ENCODE data around the gene PDIA6.
"Not testable (repeated sequence)": the region's sequence is repeated elsewhere in the genome, so short reads cannot be mapped to it uniquely, and the experiment has no call there.

The PDIA6 gene

GRCh38 chr2:10780821-10781220, 31.8 kb downstream of the PDIA6 start:
- not testable (repeated sequence) for DNase-seq (ENCODE audit: low spot score)

DNA sequence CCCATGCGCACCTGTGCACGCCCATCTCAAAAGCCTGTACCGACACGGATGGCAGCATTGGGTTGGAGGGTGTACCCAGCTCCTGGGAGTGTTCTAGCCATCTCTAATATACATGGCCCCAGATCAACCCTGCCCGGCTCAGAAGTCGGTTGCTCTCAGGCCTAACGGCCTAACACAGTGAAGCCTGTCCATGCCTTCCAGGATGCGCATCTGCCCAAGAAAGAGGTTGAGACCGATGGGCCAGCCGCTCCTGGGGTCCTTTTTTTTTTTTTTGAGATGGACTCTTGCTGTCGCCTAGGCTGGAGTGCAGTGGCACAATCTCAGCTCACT, 32.1 kb downstream of the PDIA6 start:
- DNase-seq (ENCODE audit: low spot score) = no peak

DNA sequence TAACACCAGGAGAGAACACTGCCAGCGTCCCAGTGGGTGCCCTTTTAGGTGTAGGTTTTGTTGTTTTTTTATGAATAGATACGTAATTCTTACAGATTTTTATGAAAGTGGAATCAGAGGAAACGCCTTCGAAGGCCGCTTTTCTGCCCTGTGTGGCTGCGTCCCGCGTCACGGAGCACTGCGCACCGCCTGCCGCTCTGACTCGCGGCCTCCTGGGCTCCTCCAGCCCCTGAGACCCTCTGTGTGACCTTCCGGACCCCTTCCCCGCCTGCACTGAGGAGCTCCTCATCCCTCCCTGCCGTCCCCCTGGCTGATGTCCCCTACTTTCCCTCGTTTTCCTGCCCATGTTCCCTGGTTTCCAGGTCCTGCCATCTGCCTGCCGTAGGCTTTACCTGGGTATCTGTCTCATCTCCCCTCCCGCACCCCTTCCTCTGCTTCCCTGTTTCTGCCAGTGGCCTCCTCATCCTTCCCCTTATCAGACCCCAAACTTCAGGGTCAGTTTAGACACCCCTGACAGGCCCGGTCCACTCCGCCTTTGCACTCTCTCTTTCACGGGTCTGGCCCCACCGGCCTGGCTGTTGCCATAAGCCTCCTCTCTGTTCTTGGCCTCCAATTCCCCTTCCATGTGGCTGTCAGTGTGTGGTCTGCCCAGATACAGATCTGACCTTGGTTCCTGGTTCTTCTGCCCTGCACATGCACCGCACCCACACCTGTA, 32.7 kb downstream of the PDIA6 start:
- DNase-seq (ENCODE audit: low spot score) = no peak

DNA sequence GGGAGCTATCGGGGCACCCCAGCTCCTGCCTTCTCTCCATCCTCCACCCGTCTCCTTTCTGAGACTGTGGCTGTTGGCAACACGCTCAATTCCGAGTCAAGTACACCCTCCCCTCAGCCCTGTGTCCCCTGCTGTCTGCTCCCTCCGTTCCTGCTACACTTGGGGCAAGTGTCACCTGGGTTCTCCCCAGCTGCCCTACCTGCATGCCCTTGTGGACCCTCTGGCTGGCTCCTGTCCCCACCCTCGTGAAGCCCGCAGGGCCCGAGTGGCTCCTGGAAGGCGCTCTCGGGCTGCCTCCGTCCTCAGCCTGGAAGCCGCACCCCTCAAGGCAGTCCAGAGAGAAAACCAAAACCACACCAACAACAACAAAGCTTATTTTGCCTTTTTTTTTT, 33.9 kb downstream of the PDIA6 start:
- no peak for DNase-seq (ENCODE audit: low spot score)

DNA sequence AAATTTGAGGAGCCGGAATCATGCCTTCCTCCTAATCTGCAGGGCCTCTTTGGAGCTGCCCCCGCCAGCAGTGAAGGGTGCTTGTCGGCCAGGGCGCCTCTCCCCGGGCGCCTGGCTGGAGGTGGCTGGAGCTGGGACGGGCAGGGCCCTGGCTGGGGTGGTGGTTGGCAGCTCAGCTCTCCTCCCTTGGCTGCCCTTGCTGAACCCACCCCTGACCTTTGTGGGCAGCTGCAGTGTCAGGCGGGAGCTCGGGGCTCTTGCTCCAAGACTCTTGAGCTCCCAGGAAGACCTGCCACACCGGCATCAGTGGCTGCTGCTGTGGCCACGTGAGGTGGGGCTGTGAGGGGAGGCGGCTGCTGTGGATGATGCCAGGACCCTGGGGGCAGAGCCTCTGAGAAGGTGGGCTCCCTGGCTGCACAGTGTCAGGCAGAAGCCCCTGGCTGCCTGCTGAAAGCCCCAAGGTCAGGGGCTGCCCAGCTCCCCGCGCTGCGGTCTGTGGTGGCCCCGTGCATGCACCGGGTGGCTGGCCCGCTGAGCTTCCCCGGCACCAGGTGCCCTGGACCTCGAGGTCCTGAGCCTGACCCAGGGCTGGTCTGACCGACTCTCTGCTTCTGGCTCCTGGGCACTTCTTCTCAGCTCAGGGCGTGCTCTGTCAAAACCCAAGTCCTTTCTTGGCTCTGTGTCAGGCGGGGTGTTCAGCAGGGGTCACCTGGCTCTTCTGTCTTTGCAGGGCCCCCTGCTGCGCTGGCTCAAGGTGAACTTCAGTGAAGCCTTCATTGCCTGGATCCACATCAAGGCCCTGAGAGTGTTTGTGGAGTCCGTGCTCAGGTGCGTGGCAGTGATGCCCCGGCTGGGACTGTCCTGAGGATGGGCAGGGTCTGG, 34.5 kb downstream of the PDIA6 start:
- no peak for DNase-seq (ENCODE audit: low spot score)

GRCh38 chr2:10777111-10777841, 35.3 kb downstream of the PDIA6 start:
- DNase-seq (ENCODE audit: low spot score) = no peak

GRCh38 chr2:10776231-10776977, 36.2 kb downstream of the PDIA6 start:
- DNase-seq (ENCODE audit: low spot score) = no peak

DNA sequence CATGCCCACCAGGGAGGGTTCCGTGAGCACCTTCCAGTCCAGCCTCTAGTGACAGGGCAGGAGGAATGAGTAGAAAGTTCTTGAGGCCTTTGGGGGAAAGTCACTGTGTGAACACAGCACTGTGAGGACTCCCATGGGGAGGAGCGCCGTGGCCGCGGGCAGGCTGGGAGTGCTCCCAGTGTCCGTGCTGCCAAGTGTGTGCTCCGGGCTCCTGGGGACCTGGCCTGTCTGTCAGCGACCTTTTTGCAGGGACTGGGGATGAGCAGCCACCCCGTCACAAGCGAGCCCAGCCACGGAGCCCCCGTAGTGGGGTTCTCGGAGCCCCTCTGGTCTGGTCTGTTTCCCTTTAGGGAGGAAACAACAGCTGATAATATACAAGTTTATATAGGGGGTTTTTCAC, 36.8 kb downstream of the PDIA6 start:
- no peak for DNase-seq (ENCODE audit: low spot score)

- DNase-seq (ENCODE audit: low spot score) = no peak
These were observed 37.4 kb downstream of the PDIA6 start for GRCh38 chr2:10775021-10775780.

GRCh38 chr2:10774394-10774793, 38.2 kb downstream of the PDIA6 start:
- DNase-seq (ENCODE audit: low spot score) = no peak

DNA sequence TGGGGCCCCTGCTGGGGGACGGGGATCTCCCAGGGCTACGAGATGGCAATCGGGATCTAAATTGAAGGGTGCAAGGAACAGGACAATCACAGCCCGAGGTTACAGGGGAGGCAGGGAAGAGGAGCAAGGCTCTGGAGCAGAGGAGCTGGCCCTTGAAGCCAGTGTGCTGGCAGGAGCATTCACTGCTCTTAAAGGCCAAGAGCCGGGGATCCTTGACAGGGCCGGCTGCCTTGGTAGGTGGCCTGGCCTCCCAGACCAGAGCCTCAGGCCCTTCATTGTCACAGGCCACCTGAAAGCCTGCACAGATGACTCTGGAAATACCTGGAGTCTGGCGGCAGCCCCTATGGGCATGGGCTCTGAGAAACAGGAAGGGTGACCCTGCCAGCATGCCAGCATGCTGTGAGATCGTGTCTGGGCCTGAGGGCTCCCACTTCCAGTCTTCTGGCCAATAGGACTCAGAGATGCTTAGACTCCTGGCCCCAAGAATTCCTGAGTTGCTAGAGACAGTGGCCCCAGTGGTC, 38.7 kb downstream of the PDIA6 start:
- no peak for DNase-seq (ENCODE audit: low spot score)

DNA sequence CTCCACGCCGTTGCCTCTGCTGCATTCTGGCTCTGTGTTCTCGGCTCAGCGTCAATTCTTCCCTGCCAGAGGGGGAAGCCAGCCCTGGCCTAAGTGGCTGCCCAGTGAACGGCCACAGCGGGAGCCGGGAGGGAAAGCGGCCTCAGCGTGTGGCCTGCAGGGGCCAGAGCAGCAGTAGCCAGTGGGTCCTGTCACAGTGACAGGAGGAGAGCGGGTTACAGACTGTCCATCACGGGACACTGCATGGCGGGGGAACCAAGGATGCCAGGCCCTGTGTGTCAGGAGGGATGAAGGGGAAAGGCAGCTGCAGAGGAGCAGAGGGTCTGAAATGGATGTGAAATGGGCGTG, 39.7 kb downstream of the PDIA6 start:
- no peak for DNase-seq (ENCODE audit: low spot score)

- no peak for DNase-seq (ENCODE audit: low spot score)
These were observed 40.3 kb downstream of the PDIA6 start for GRCh38 chr2:10772201-10772867.

- DNase-seq (ENCODE audit: low spot score) = no peak
These were observed 40.8 kb downstream of the PDIA6 start for GRCh38 chr2:10771786-10772185.

DNA sequence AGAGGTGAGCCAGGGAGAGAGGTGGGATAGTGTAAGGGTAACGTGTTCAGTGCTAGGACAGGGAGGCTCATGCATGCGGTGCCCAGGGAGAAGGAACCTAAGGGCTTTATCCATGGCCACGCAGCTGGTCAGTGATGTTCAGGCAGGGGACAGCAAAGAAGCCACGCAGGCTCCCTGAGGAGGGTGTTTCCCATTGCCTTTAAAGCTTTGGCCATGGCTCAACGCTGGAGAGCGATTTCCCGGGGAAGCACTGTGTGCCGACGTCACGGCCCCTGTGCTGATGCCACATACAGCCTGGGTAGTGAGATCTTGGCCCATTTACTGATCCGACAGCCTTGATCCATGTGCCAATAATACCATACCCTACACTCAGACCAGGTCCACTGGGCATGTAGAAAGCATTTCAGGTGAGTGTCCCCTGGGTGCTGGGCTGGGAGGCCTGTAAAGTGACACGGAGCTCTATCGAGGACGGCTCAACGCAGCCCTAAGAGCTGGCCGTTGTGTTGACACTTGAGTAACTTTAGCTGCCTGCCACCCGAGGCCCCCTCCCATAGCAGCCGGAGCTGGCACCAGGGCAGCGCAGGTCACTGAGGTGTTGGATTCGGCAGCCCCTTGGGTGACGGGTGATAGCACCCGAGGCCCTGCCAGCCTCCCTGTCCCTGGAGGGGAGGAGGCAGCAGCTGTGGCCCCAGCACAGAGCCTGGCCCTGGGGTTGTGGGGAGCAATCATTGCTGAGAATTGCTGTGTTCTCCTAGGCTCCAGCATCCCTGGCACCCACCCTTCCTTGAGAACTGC, 41.4 kb downstream of the PDIA6 start:
- DNase-seq (ENCODE audit: low spot score) = no peak

GRCh38 chr2:10768063-10768507, 44.5 kb downstream of the PDIA6 start:
- DNase-seq (ENCODE audit: low spot score) = no peak

- DNase-seq (ENCODE audit: low spot score) = no peak
These were observed 46.7 kb downstream of the PDIA6 start for GRCh38 chr2:10765914-10766313.

GRCh38 chr2:10765461-10765860, 47.1 kb downstream of the PDIA6 start:
- no peak for DNase-seq (ENCODE audit: low spot score)

- no peak for DNase-seq (ENCODE audit: low spot score)
These were observed 47.7 kb downstream of the PDIA6 start for GRCh38 chr2:10764896-10765295.
